ENCODE measurements around the gene MALRD1. TPM values are rescaled to one million over a fixed set of nuclear protein-coding genes. Genes with fewer than 3 reads are reported as not detected.

The MALRD1 gene
- total and polyA plus RNA-seq, 3 donors from 2014 or later, result 3.3 to 26.7 (median 19.3) TPM

DNA sequence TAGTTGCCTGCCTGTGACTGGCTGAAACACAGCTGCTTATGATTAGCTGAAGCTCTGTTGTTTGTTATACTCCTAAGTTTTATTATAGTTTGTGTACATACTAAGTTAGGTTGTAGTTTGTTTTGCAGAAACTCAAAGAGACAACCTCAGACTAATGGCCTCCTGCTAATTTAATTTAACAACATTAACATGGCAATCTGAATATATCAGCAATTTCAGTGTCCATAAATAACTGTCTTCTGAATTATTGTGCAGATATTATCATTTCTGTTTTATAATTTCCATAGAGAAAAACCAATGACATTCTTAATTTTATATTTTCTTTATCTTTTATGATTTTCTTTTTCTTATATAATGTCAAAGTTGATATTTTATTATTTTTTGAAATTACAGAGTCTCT is 469.5 kb downstream of the MALRD1 start:
- intact Hi-C loops (cut with DNase I; ENCODE audit: low total_unique reads), result no loop called here
- Histone ChIP-seq H3K36me3 (ENCODE audit: low read depth, missing control alignments) (no peaks in the 10 kb centered on the region), H3K9me3 (no peaks in the 10 kb centered on the region), H3K4me3 (no peak overlapping the region), H3K27ac (no peak overlapping the region), H3K27me3 (no peaks in the 10 kb centered on the region), H3K4me1 (no peaks in the 10 kb centered on the region)
- TF ChIP-seq, protein P1, sequence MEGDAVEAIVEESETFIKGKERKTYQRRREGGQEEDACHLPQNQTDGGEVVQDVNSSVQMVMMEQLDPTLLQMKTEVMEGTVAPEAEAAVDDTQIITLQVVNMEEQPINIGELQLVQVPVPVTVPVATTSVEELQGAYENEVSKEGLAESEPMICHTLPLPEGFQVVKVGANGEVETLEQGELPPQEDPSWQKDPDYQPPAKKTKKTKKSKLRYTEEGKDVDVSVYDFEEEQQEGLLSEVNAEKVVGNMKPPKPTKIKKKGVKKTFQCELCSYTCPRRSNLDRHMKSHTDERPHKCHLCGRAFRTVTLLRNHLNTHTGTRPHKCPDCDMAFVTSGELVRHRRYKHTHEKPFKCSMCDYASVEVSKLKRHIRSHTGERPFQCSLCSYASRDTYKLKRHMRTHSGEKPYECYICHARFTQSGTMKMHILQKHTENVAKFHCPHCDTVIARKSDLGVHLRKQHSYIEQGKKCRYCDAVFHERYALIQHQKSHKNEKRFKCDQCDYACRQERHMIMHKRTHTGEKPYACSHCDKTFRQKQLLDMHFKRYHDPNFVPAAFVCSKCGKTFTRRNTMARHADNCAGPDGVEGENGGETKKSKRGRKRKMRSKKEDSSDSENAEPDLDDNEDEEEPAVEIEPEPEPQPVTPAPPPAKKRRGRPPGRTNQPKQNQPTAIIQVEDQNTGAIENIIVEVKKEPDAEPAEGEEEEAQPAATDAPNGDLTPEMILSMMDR (IDR thresholded peaks at IDR 0.05), result no peak
- no peak for TF ChIP-seq POLR2A (IDR thresholded peaks at IDR 0.05)
- DNase-seq, result no peak

GRCh38 chr10:19518632-19519031 is 470.0 kb downstream of the MALRD1 start:
- intact Hi-C loops (cut with DNase I; ENCODE audit: low total_unique reads), result no loop called here
- DNase-seq, result no peak
- WGBS, 2 donors, result 54 to 93% methylated on average over 1 of the region's 1 CpG
- no peaks in the 10 kb centered on the region for H3K9me3 ChIP-seq
- H3K4me3 ChIP-seq, result no peak overlapping the region
- no peak overlapping the region for H3K27ac ChIP-seq
- H3K27me3 ChIP-seq, result no peaks in the 10 kb centered on the region
- no peak for TF ChIP-seq POLR2A (IDR thresholded peaks at IDR 0.05)
- TF ChIP-seq, protein P1 (IDR thresholded peaks at IDR 0.05), result no peak
- H3K4me1 ChIP-seq, result no peaks in the 10 kb centered on the region
- no peaks in the 10 kb centered on the region for H3K36me3 ChIP-seq (ENCODE audit: low read depth, missing control alignments)

- TF ChIP-seq, protein P1 (IDR thresholded peaks at IDR 0.05), result no peak
- TF ChIP-seq POLR2A (IDR thresholded peaks at IDR 0.05), result no peak
- no peaks in the 10 kb centered on the region for H3K27me3 ChIP-seq
- intact Hi-C loops (cut with DNase I; ENCODE audit: low total_unique reads), result no loop called here
- H3K27ac ChIP-seq, result no peak overlapping the region
- H3K36me3 ChIP-seq (ENCODE audit: low read depth, missing control alignments), result no peaks in the 10 kb centered on the region
- 54 to 58% methylated on average over 3 of the region's 3 CpGs for WGBS, 2 donors
- DNase-seq, result no peak
- H3K4me1 ChIP-seq, result no peaks in the 10 kb centered on the region
- no peak overlapping the region for H3K4me3 ChIP-seq
- no peaks in the 10 kb centered on the region for H3K9me3 ChIP-seq
Observed at GRCh38 chr10:19531324-19531723, 482.7 kb downstream of the MALRD1 start.

DNA sequence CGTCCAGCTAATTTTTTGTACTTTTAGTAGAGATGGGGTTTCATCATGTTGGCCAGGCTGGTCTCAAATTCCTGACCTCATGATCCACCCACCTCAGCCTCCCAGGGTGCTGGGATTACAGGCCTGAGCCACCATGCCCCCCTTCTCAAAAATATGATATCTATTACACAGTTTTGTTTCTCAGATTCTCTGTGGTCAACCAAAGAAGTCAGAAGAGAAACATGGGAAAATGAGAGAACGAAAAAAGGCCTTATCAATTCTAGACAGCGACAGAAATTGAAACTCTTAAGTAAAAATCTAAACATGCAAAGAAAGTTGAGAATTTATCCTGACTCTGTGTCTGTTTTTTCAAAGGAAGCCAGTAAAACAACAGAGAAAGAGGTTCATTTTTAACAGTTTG is 483.8 kb downstream of the MALRD1 start:
- 87 to 92% methylated on average over 3 of the region's 3 CpGs for WGBS, 2 donors
- H3K36me3 ChIP-seq (ENCODE audit: low read depth, missing control alignments), result no peaks in the 10 kb centered on the region
- H3K4me3 ChIP-seq, result no peak overlapping the region
- DNase-seq, result no peak
- no peak overlapping the region for H3K27ac ChIP-seq
- TF ChIP-seq POLR2A (IDR thresholded peaks at IDR 0.05), result no peak
- TF ChIP-seq, protein P1 (IDR thresholded peaks at IDR 0.05), result no peak
- intact Hi-C loops (cut with DNase I; ENCODE audit: low total_unique reads), result no loop called here
- H3K27me3 ChIP-seq, result no peaks in the 10 kb centered on the region
- H3K4me1 ChIP-seq, result no peaks in the 10 kb centered on the region
- H3K9me3 ChIP-seq, result no peaks in the 10 kb centered on the region

- Histone ChIP-seq H3K27ac (no peak overlapping the region), H3K4me3 (no peak overlapping the region), H3K27me3 (no peaks in the 10 kb centered on the region), H3K4me1 (no peaks in the 10 kb centered on the region), H3K36me3 (ENCODE audit: low read depth, missing control alignments) (no peaks in the 10 kb centered on the region), H3K9me3 (no peaks in the 10 kb centered on the region)
- intact Hi-C loops (cut with DNase I; ENCODE audit: low total_unique reads), result no loop called here
- TF ChIP-seq, protein P1 (IDR thresholded peaks at IDR 0.05), result no peak
- TF ChIP-seq POLR2A (IDR thresholded peaks at IDR 0.05), result no peak
- DNase-seq, result no peak
- 53 to 64% methylated on average over 3 of the region's 3 CpGs for WGBS, 2 donors
Observed at GRCh38 chr10:19541299-19541698, 492.7 kb downstream of the MALRD1 start.
